ENCODE measurements around the gene TCHP.

Gene TCHP

DNA sequence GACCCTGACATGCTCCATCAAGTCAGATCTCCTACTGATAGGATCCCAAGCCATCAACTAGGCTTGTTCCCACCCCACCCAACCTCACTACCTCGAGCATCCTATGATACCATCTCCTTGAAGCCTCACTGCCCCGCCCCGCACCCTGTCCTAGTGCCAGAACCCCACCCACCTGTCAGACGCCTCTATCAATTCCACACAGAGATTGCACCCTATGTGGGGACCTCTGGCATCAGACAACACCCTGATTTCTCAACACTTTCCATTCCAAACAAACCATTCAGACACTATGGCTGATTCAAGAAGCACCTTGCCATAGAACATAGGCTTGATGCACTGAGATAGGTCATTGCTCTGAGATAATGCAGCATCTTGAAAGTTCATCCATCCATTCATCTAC lies 16.6 kb upstream of the TCHP start:
- H3K9me2 ChIP-seq (replicated peaks; ENCODE audit: insufficient read depth, low read length): no peaks in the 10 kb centered on the region
- no peaks in the 10 kb centered on the region for H4K20me1 ChIP-seq (ENCODE audit: low read depth, low read length)

DNA sequence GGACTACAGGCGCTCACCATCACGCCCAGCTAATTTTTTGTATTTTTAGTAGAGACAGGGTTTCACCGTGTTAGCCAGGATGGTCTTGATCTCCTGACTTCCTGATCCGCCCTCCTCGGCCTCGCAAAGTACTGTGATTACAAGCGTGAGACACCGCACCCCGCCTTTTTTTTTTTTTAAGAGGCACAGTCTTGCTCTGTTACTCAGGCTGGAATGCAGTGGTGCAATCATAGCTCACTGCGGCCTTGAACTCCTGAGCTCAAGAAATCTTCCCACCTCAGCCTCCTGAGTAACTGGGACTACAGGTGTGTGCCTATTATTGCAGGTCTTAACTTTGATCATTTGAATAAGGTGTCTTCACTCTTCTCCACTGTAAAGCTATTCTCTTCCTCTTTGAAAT lies 14.5 kb upstream of the TCHP start:
- H3K9me3 ChIP-seq (ENCODE audit: insufficient read depth, low read length): no peaks in the 10 kb centered on the region
- H4K20me1 ChIP-seq (ENCODE audit: low read depth, low read length): no peaks in the 10 kb centered on the region
- no peaks in the 10 kb centered on the region for H3K79me2 ChIP-seq (ENCODE audit: insufficient read depth, low read length)
- TF ChIP-seq, protein P1, sequence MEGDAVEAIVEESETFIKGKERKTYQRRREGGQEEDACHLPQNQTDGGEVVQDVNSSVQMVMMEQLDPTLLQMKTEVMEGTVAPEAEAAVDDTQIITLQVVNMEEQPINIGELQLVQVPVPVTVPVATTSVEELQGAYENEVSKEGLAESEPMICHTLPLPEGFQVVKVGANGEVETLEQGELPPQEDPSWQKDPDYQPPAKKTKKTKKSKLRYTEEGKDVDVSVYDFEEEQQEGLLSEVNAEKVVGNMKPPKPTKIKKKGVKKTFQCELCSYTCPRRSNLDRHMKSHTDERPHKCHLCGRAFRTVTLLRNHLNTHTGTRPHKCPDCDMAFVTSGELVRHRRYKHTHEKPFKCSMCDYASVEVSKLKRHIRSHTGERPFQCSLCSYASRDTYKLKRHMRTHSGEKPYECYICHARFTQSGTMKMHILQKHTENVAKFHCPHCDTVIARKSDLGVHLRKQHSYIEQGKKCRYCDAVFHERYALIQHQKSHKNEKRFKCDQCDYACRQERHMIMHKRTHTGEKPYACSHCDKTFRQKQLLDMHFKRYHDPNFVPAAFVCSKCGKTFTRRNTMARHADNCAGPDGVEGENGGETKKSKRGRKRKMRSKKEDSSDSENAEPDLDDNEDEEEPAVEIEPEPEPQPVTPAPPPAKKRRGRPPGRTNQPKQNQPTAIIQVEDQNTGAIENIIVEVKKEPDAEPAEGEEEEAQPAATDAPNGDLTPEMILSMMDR (IDR thresholded peaks at IDR 0.05; ENCODE audit: insufficient read depth, low read length, poor library complexity, severe bottlenecking): no peak
- no peak overlapping the region for H3K9ac ChIP-seq (ENCODE audit: low read length)
- no peak overlapping the region for H3K4me2 ChIP-seq (ENCODE audit: low read depth, low read length, poor library complexity, severe bottlenecking)
- no peaks in the 10 kb centered on the region for H3K27me3 ChIP-seq (ENCODE audit: low read length)
- H3K27ac ChIP-seq (ENCODE audit: low read depth, low read length): no peak overlapping the region
- no peak overlapping the region for H2AFZ ChIP-seq (ENCODE audit: low read depth, low read length, severe bottlenecking)
- no peaks in the 10 kb centered on the region for H3F3A ChIP-seq (ENCODE audit: insufficient read depth)
- no peak overlapping the region for H3K4me3 ChIP-seq (ENCODE audit: insufficient read depth, low read length, poor library complexity, severe bottlenecking)
- no peaks in the 10 kb centered on the region for H3K36me3 ChIP-seq (ENCODE audit: low read length)
- H3K9me2 ChIP-seq (replicated peaks; ENCODE audit: insufficient read depth, low read length): no peaks in the 10 kb centered on the region

More for the DNA sequence above, 16.6 kb upstream of the TCHP start:
- Histone ChIP-seq H3K27me3 (ENCODE audit: low read length) (no peaks in the 10 kb centered on the region), H3K9ac (ENCODE audit: low read length) (no peak overlapping the region), H2AFZ (ENCODE audit: low read depth, low read length, severe bottlenecking) (no peak overlapping the region), H3F3A (ENCODE audit: insufficient read depth) (no peaks in the 10 kb centered on the region), H3K36me3 (ENCODE audit: low read length) (no peaks in the 10 kb centered on the region), H3K9me3 (ENCODE audit: insufficient read depth, low read length) (no peaks in the 10 kb centered on the region), H3K79me2 (ENCODE audit: insufficient read depth, low read length) (no peaks in the 10 kb centered on the region), H3K4me3 (ENCODE audit: insufficient read depth, low read length, poor library complexity, severe bottlenecking) (no peak overlapping the region), H3K4me2 (ENCODE audit: low read depth, low read length, poor library complexity, severe bottlenecking) (no peak overlapping the region), H3K27ac (ENCODE audit: low read depth, low read length) (no peak overlapping the region)
- TF ChIP-seq, protein P1 (IDR thresholded peaks at IDR 0.05; ENCODE audit: insufficient read depth, low read length, poor library complexity, severe bottlenecking): no peak
- TF ChIP-seq EZH2phosphoT487 (conservative IDR thresholded peaks at IDR 0.05; ENCODE audit: low read length): no peak

DNA sequence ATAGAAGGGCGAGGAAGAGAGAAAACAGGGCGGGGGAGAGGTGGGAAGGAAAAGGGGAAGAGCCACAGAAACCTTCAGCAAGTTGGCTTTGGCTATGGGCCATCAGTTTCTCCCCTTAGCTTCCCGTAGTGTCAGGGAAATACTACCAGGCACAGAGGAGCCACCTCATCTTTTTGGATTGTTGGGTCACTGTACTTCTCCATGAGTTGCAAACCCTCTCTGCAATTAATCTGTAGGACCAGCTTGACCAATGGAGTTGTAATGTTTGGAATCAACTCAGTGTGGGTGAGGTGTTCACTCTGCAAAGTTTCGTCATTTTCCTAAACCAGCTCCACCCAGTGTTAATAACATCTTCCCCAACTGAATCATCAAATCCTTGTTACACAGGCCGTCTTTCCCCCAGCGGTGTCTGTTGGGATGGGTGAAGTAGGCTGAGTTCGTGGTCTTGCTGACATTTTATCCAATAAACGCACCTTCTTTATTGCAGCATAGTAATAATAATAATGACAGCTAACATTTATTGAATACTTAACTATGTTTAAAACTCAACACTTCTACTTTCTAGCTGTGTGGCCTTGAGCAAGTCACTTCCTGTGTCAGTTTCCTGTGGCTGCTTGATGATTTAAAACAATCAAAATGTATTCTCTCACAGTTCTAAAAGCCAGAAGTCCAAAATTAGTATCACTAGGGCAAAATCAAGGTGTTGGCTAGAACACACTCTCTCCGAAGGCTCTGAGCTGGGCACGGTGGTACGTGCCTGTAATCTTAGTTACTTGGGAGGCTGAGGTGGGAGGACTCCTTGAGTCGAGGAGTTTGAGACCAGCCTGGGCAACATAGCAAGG lies 11.7 kb upstream of the TCHP start:
- Histone ChIP-seq H3K4me2 (ENCODE audit: low read depth, low read length, poor library complexity, severe bottlenecking) (peak overlapping the region; percentile 20), H3K9me2 (replicated peaks; ENCODE audit: insufficient read depth, low read length) (no peaks in the 10 kb centered on the region), H3K36me3 (ENCODE audit: low read length) (no peaks in the 10 kb centered on the region), H3F3A (ENCODE audit: insufficient read depth) (no peaks in the 10 kb centered on the region), H3K4me3 (ENCODE audit: insufficient read depth, low read length, poor library complexity, severe bottlenecking) (no peak overlapping the region), H3K27ac (ENCODE audit: low read depth, low read length) (no peak overlapping the region), H3K9me3 (ENCODE audit: insufficient read depth, low read length) (no peaks in the 10 kb centered on the region), H4K20me1 (ENCODE audit: low read depth, low read length) (no peaks in the 10 kb centered on the region), H2AFZ (ENCODE audit: low read depth, low read length, severe bottlenecking) (peak overlapping the region; percentile 55), H3K27me3 (ENCODE audit: low read length) (no peaks in the 10 kb centered on the region), H3K79me2 (ENCODE audit: insufficient read depth, low read length) (no peaks in the 10 kb centered on the region), H3K9ac (ENCODE audit: low read length) (no peak overlapping the region)
- no peak for TF ChIP-seq EZH2phosphoT487 (conservative IDR thresholded peaks at IDR 0.05; ENCODE audit: low read length)
- TF ChIP-seq, protein P1 (IDR thresholded peaks at IDR 0.05; ENCODE audit: insufficient read depth, low read length, poor library complexity, severe bottlenecking): no peak
